ENCODE results near the gene GAR1. TPM values are rescaled to one million over a fixed set of nuclear protein-coding genes. Genes with fewer than 3 reads are reported as not detected.
"Not testable (repeated sequence)": the region's sequence is repeated elsewhere in the genome, so short reads cannot be mapped to it uniquely, and the experiment has no call there.

GAR1 gene
- total RNA-seq, 1 donor from 2014 or later = 3.2 TPM

- DNase-seq (ENCODE audit: low read depth in 2 of 2) = no peak
These were observed 31.0 kb downstream of the GAR1 start for GRCh38 chr4:109846395-109847098.

- no peak for DNase-seq (ENCODE audit: low read depth in 2 of 2)
These were observed 32.4 kb downstream of the GAR1 start, which contains the start of gene LRIT3 for GRCh38 chr4:109847896-109848442. LRIT3 (plus strand) TSS chr4:109848107; CDS start chr4:109848202, 95 bp downstream.

GRCh38 chr4:109848501-109848900 is 32.9 kb downstream of the GAR1 start:
- DNase-seq (ENCODE audit: low read depth in 2 of 2) = no peak

GRCh38 chr4:109850601-109851000 is 35.0 kb downstream of the GAR1 start:
- no peak for DNase-seq (ENCODE audit: low read depth in 2 of 2)

- DNase-seq (ENCODE audit: low read depth in 2 of 2) = not testable (repeated sequence)
These were observed 44.1 kb downstream of the GAR1 start for GRCh38 chr4:109859426-109860300.

- DNase-seq (ENCODE audit: low read depth in 2 of 2) = no peak
These were observed 45.7 kb downstream of the GAR1 start for GRCh38 chr4:109861271-109861670.

- DNase-seq (ENCODE audit: low read depth in 2 of 2) = no peak
These were observed 46.5 kb downstream of the GAR1 start for GRCh38 chr4:109861916-109862511.

- no peak for DNase-seq (ENCODE audit: low read depth in 2 of 2)
These were observed 48.6 kb downstream of the GAR1 start for GRCh38 chr4:109864134-109864533.

GRCh38 chr4:109870061-109870460 is 54.5 kb downstream of the GAR1 start:
- no peak for DNase-seq (ENCODE audit: low read depth in 2 of 2)

- no peak for DNase-seq (ENCODE audit: low read depth in 2 of 2)
These were observed 56.5 kb downstream of the GAR1 start for GRCh38 chr4:109872065-109872464.

GRCh38 chr4:109872950-109873656 is 57.5 kb downstream of the GAR1 start:
- no peak for DNase-seq (ENCODE audit: low read depth in 2 of 2)

- no peak for DNase-seq (ENCODE audit: low read depth in 2 of 2)
These were observed 58.4 kb downstream of the GAR1 start for GRCh38 chr4:109873791-109874514.

Other genes with a start within 250 kb of the GAR1 start
- gene CASP6, start 112.3 kb upstream of the GAR1 start, total RNA-seq = 45.3 and 47.9 TPM in 2 replicates
- gene PLA2G12A, start 85.7 kb upstream of the GAR1 start, total RNA-seq = 5.8 and 7.8 TPM in 2 replicates
- 23.4 and 59.7 TPM in 2 replicates for gene CFI, start 13.8 kb upstream of the GAR1 start, total RNA-seq
- 0.13 TPM in 1 of 2 replicates, not detected in the other for gene RRH, start 12.2 kb downstream of the GAR1 start, total RNA-seq
- under 0.01 TPM in 2 replicates for gene LRIT3, start 32.3 kb downstream of the GAR1 start, total RNA-seq
- under 0.01 and 0.13 TPM in 2 replicates for gene EGF, start 97.1 kb downstream of the GAR1 start, total RNA-seq